GM18951 (cell line): Measurements from ENCODE around the gene SLC38A11.

Source experiments
- POLR2A ChIP-seq: IDR thresholded peaks from 4 replicates; pipeline ENCODE4 v1.6.1; 2011; ENCODE audit warnings: mild to moderate bottlenecking; ENCODE audit not compliant: insufficient read length, insufficient read depth; ENCODE audit errors: extremely low read depth
- in situ Hi-C: fragments of 300-500 bp; cut with MboI; formaldehyde crosslinking; loops from one replicate; pipeline ENCODE4 v1.12.0; 2022; ENCODE audit warnings: low sequenced_read_pairs, mixed read lengths, inconsistent platforms; ENCODE audit not compliant: unreplicated experiment

SLC38A11 gene

GRCh38 chr2:164915566-164915965 is 39.8 kb downstream of the SLC38A11 start:
- no peak for TF ChIP-seq POLR2A
- in situ Hi-C loops, result no loop called here

DNA sequence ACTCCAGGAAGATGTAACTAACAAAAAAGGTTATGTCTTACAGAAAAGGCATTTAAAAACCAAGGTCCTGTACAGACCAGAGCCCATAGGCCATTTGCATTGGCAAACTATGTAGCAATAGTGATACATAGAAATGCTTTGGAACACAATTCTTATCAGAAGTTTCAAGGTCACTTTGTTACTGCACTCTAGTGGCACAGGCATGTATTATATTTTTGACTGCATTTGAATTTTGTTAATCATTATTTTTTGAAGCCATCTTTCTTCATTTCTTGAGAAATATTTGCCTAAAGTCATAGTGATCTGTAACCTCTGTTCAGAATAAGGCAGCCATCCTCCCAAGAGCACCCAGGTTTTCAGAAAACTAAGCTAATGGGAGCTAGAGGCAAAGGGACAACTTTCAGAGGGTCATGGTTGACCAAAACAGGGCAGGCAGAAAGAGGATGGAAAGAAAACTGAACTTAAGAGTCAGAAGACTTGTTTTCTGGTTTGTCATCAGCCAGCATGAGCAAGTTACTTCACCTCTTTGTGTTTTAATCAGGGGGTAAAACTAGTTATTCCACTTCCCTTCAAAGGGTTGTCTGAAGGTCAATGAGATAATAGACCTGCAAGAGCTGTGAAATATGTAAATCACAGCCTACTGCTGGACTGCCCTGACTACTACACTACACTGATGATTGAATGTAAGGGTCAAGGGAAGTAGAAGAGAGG is 41.5 kb downstream of the SLC38A11 start:
- TF ChIP-seq POLR2A, result no peak
- in situ Hi-C loops, result no loop called here

- in situ Hi-C loops, result no loop called here
Measured at GRCh38 chr2:164913011-164913410, 42.3 kb downstream of the SLC38A11 start.

GRCh38 chr2:164911832-164912231 is 43.5 kb downstream of the SLC38A11 start:
- in situ Hi-C loops, result no loop called here
- TF ChIP-seq POLR2A, result no peak

More at GRCh38 chr2:164913011-164913410, 42.3 kb downstream of the SLC38A11 start:
- no peak for TF ChIP-seq POLR2A

- in situ Hi-C loops, result no loop called here
- TF ChIP-seq POLR2A, result no peak
Measured at GRCh38 chr2:164910101-164910899, 45.0 kb downstream of the SLC38A11 start.

DNA sequence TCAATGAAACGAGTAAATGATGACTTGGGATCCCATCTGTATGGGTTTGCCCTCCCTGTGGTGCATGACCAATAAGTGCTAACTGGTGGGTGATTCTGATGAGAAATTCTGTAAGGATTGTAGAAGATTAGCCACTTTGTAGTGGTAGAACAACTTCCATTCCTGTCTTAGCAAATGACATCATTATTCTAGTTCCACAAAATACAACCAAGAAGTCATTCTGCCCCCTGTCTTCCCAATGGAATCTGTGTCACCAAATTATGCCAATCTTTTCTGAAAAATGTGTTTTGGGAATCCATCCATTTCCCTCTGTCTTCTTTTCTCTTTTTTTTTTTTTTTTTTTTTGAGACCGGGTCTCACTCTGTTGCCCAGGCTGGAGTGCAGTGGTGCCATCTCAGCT is 48.4 kb downstream of the SLC38A11 start:
- TF ChIP-seq POLR2A, result no peak
- in situ Hi-C loops, result no loop called here

DNA sequence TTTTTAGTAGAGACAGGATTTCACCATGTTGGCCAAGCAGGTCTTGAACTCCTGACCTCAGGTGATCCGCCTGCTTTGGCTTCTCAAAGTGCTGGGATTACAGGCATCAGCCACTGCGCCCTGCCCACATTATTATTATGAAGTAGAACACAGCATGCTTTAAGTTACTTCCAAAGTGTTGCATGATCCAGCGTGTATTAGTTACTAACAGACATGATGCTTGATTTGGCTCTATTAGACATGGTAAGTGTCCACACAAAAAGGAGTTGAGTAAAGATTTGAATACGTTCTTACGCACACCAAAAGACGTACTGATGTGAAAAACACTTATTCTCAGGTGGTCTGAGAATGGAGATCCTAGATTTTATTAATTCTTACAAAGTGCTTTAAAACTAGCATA is 50.0 kb downstream of the SLC38A11 start:
- no peak for TF ChIP-seq POLR2A
- in situ Hi-C loops, result no loop called here

DNA sequence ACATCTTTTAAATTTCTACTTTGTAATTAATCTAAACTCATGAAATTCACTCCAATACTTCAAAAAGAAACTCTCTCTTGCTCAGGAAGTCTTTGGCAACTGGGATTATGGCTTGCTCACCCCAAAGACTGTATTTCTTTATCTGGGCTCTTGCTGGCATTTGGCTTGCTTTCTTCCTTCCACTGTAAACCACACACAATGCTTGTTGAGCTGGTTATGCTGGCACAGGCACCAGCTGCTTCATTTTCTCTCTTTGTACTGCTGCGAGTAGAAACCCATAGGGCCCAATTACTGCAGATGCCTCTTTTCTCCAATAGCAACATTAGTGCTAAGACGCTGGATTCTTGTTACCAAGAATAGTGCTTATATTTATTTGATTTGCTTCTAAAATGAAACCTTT is 51.4 kb downstream of the SLC38A11 start:
- TF ChIP-seq POLR2A, result no peak
- in situ Hi-C loops, result no loop called here

- in situ Hi-C loops, result no loop called here
- no peak for TF ChIP-seq POLR2A
Measured at GRCh38 chr2:164903204-164903603, 52.1 kb downstream of the SLC38A11 start.

DNA sequence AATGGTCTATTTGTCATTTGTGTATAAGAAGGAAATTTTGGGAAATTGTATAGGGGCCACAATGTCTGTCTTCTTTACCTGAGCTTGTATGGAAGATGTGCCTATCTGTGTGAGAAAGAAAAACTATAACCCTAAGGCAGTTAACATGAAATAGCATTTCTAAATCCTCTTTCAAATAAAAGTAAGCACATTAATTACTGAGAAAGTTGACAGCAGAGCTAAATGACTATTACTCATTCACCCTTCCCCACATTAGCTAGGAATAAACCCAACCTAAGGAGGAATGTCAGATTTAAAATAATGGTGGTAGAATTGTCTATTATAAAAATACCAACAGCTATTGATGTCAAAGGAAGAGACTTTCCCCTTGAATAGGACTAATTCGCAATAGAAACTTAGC is 56.2 kb downstream of the SLC38A11 start:
- no peak for TF ChIP-seq POLR2A
- in situ Hi-C loops, result no loop called here

DNA sequence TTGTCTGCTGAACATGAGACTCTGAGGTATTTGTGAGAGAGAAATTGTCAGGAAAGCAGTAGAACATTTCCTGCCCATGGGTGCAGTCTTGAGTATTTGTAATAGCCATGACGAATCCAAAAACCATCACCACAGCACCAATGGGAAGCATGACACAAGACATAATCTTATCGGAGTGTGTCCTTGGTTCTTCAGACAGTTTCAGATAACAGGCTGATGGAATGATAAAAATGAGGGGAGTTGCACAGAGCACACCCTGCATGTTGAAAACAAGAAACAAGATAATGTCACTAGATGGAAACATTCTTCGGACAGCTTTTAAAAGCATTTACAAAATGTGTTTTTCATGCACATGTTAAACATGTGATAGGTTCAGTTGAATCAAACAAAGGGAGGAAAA is 56.9 kb downstream of the SLC38A11 start:
- TF ChIP-seq POLR2A, result no peak
- in situ Hi-C loops, result no loop called here

DNA sequence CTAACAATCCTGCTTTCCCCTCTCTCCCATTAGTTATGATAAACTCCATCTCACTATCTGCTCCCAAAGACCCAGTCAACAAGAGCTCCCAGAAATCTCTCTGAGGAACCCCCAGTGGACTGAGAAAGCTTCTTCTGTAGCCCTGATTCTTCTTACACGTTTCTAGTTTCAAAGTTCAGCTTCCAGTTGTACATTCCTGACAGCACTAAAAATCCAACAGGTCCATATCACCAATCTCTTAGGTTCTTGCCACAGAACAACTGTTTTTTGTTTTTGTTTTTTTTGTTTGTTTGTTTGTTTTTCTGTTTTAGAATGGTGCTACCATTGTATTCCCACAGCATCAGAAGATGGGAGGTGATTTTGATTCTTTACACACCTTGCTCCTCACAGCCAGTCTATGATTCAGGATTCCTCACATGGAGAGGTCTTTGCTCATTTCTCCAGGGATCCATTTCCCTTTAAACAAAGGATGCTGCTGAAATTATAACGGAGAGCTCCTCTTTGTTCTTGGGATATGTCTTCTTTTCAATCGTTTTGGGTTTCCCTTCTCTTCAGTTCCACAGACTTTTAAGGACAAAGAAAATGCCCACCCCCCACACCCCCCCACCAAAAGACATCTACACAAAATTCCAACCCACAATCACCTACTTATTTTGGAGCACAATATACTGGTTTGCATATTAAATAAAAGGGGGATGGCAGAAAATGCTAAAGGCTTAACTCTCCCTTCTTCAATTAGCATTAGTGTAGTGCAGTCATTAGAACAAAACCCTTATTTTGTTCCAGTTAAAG is 57.7 kb downstream of the SLC38A11 start:
- in situ Hi-C loops, result no loop called here
- TF ChIP-seq POLR2A, result no peak

GRCh38 chr2:164896634-164897355 is 58.5 kb downstream of the SLC38A11 start:
- TF ChIP-seq POLR2A, result no peak
- in situ Hi-C loops, result no loop called here
